ENCODE results near the gene NEDD9. TPM values are rescaled to one million over a fixed set of nuclear protein-coding genes. Genes with fewer than 3 reads are reported as not detected.

Gene NEDD9
- total and polyA plus RNA-seq, 2 of the 13 experiments (the other 11 are each of a cell fraction or from before 2014, with no cell fraction given), result 27.1 to 389 TPM

DNA sequence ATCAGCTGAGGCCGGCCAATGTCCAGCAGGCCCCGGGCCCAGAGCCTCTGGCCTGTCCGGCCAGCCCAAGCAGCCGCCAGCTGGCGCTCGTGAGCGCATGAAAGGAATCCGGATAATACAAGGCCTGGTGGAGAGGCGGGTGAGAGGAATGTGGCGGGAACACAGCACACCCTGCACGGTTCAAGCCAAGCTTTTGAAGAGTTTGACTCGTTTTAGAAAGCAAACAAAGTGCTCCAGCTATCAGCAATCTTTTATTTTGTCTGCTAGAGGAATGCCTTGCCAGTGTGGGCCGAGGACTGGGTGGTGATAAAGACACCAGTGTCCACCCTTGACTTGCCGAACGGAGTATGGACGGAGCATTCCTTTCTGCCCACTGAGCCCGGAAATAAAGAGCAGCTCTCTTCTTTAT lies 9.3 kb upstream of the NEDD9 start (continued):
- TF ChIP-seq SMAD1 (CRISPR knock-in tag; IDR thresholded peaks at IDR 0.05; ENCODE audit: borderline replicate concordance, low read depth) (peak; percentile 29; the same call in 1 of the 2 replicates), HOXD1 (CRISPR knock-in tag; IDR thresholded peaks at IDR 0.05) (no peak), CENPT (CRISPR knock-in tag; IDR thresholded peaks at IDR 0.05; ENCODE audit: low read depth) (no peak), ERF (CRISPR knock-in tag; IDR thresholded peaks at IDR 0.05) (peak; percentile 96), POLR2A (IDR thresholded peaks at IDR 0.05; ENCODE audit: insufficient read depth in 1 of 2, low read depth in 2 of 2, low read length in 2 of 2) (no peak), LCORL (IDR thresholded peaks at IDR 0.05) (no peak), LCORL (CRISPR knock-in tag; IDR thresholded peaks at IDR 0.05) (peak; percentile 47; the same call in 1 of the 2 replicates), ZFAT (CRISPR knock-in tag; conservative IDR thresholded peaks at IDR 0.05) (no peak), ZFP62 (CRISPR knock-in tag; IDR thresholded peaks at IDR 0.05) (no peak), HNRNPH1 (optimal IDR thresholded peaks at IDR 0.05; ENCODE audit: low read depth, low read length) (no peak), RCOR2 (CRISPR knock-in tag; IDR thresholded peaks at IDR 0.05) (peak; percentile 71), FOXJ3 (CRISPR knock-in tag; IDR thresholded peaks at IDR 0.05; ENCODE audit: borderline replicate concordance) (peak; percentile 73; the same call in 1 of the 2 replicates)
- TF ChIP-seq, protein P1, sequence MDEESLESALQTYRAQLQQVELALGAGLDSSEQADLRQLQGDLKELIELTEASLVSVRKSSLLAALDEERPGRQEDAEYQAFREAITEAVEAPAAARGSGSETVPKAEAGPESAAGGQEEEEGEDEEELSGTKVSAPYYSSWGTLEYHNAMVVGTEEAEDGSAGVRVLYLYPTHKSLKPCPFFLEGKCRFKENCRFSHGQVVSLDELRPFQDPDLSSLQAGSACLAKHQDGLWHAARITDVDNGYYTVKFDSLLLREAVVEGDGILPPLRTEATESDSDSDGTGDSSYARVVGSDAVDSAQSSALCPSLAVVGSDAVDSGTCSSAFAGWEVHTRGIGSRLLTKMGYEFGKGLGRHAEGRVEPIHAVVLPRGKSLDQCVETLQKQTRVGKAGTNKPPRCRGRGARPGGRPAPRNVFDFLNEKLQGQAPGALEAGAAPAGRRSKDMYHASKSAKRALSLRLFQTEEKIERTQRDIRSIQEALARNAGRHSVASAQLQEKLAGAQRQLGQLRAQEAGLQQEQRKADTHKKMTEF (CRISPR knock-in tag; IDR thresholded peaks at IDR 0.05), result peak; percentile 93
- TF ChIP-seq, protein P2, sequence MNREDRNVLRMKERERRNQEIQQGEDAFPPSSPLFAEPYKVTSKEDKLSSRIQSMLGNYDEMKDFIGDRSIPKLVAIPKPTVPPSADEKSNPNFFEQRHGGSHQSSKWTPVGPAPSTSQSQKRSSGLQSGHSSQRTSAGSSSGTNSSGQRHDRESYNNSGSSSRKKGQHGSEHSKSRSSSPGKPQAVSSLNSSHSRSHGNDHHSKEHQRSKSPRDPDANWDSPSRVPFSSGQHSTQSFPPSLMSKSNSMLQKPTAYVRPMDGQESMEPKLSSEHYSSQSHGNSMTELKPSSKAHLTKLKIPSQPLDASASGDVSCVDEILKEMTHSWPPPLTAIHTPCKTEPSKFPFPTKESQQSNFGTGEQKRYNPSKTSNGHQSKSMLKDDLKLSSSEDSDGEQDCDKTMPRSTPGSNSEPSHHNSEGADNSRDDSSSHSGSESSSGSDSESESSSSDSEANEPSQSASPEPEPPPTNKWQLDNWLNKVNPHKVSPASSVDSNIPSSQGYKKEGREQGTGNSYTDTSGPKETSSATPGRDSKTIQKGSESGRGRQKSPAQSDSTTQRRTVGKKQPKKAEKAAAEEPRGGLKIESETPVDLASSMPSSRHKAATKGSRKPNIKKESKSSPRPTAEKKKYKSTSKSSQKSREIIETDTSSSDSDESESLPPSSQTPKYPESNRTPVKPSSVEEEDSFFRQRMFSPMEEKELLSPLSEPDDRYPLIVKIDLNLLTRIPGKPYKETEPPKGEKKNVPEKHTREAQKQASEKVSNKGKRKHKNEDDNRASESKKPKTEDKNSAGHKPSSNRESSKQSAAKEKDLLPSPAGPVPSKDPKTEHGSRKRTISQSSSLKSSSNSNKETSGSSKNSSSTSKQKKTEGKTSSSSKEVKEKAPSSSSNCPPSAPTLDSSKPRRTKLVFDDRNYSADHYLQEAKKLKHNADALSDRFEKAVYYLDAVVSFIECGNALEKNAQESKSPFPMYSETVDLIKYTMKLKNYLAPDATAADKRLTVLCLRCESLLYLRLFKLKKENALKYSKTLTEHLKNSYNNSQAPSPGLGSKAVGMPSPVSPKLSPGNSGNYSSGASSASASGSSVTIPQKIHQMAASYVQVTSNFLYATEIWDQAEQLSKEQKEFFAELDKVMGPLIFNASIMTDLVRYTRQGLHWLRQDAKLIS (CRISPR knock-in tag; IDR thresholded peaks at IDR 0.05), result no peak
- TF ChIP-seq, protein P3, sequence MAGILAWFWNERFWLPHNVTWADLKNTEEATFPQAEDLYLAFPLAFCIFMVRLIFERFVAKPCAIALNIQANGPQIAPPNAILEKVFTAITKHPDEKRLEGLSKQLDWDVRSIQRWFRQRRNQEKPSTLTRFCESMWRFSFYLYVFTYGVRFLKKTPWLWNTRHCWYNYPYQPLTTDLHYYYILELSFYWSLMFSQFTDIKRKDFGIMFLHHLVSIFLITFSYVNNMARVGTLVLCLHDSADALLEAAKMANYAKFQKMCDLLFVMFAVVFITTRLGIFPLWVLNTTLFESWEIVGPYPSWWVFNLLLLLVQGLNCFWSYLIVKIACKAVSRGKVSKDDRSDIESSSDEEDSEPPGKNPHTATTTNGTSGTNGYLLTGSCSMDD (CRISPR knock-in tag; IDR thresholded peaks at IDR 0.05), result no peak
- TF ChIP-seq, protein P4, sequence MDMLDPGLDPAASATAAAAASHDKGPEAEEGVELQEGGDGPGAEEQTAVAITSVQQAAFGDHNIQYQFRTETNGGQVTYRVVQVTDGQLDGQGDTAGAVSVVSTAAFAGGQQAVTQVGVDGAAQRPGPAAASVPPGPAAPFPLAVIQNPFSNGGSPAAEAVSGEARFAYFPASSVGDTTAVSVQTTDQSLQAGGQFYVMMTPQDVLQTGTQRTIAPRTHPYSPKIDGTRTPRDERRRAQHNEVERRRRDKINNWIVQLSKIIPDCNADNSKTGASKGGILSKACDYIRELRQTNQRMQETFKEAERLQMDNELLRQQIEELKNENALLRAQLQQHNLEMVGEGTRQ (IDR thresholded peaks at IDR 0.05; ENCODE audit: low read depth, low read length), result no peak
- TF ChIP-seq, protein P4 (CRISPR knock-in tag; IDR thresholded peaks at IDR 0.05; ENCODE audit: borderline replicate concordance), result no peak
- TF ChIP-seq, protein P5, sequence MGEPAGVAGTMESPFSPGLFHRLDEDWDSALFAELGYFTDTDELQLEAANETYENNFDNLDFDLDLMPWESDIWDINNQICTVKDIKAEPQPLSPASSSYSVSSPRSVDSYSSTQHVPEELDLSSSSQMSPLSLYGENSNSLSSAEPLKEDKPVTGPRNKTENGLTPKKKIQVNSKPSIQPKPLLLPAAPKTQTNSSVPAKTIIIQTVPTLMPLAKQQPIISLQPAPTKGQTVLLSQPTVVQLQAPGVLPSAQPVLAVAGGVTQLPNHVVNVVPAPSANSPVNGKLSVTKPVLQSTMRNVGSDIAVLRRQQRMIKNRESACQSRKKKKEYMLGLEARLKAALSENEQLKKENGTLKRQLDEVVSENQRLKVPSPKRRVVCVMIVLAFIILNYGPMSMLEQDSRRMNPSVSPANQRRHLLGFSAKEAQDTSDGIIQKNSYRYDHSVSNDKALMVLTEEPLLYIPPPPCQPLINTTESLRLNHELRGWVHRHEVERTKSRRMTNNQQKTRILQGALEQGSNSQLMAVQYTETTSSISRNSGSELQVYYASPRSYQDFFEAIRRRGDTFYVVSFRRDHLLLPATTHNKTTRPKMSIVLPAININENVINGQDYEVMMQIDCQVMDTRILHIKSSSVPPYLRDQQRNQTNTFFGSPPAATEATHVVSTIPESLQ (CRISPR knock-in tag; conservative IDR thresholded peaks at IDR 0.05), result 0 out of 2 replicates have a peak, but pooled peaks have one; percentile 48

Data from HepG2 (cell line).